GM23338 (cell line): Measurements from ENCODE around the gene ITPR2. TPM values are rescaled to one million over a fixed set of nuclear protein-coding genes. Genes with fewer than 3 reads are reported as not detected.
A peak's percentile ranks its signal among the peaks of the same experiment; 100 is the strongest.

Source experiments
- ATAC-seq: fragments of 200-7000 bp; cut with Tn5 transposase; 3 replicates; pipeline ENCODE4 v1.9.1; 2020
- DNase-seq: peaks from one replicate; pipeline ENCODE4 v3.0.0-alpha.2; 2015; ENCODE audit warnings: low spot score
- H2AFZ ChIP-seq: fragments of 200-600 bp; sonication (generic); 2 replicates; pipeline ENCODE4 v1.8.0; 2016; ENCODE audit warnings: antibody characterized with exemption, mild to moderate bottlenecking, moderate library complexity
- H3F3A ChIP-seq: fragments of 200-600 bp; sonication (generic); replicated peaks from 2 replicates; pipeline ENCODE4 v1.8.0; 2017; ENCODE audit warnings: antibody characterized with exemption, mixed run types, low read depth
- H3K27ac ChIP-seq: fragments of 200-600 bp; sonication (generic); 2 replicates; pipeline ENCODE4 v1.6.1; 2016; ENCODE audit warnings: low read depth
- H3K27me3 ChIP-seq: fragments of 200-600 bp; sonication (generic); 2 replicates; pipeline ENCODE4 v1.8.0; 2016; ENCODE audit warnings: mild to moderate bottlenecking, mixed run types, moderate library complexity; ENCODE audit not compliant: insufficient read depth
- H3K36me3 ChIP-seq: fragments of 200-600 bp; sonication (generic); 2 replicates; pipeline ENCODE4 v1.8.0; 2016; ENCODE audit warnings: mild to moderate bottlenecking; ENCODE audit not compliant: insufficient read depth
- H3K4me1 ChIP-seq: fragments of 200-600 bp; sonication (generic); 2 replicates; pipeline ENCODE4 v1.8.0; 2016; ENCODE audit warnings: mild to moderate bottlenecking, moderate library complexity; ENCODE audit not compliant: insufficient read depth
- H3K4me2 ChIP-seq: fragments of 200-600 bp; sonication (generic); 2 replicates; pipeline ENCODE4 v1.7.1; 2017; ENCODE audit warnings: mixed run types
- H3K4me3 ChIP-seq: fragments of 200-600 bp; sonication (generic); 2 replicates; pipeline ENCODE4 v1.6.1; 2016; ENCODE audit warnings: mixed run types
- H3K79me2 ChIP-seq: fragments of 200-600 bp; sonication (generic); replicated peaks from 2 replicates; pipeline ENCODE4 v1.8.0; 2017; ENCODE audit warnings: mild to moderate bottlenecking; ENCODE audit not compliant: insufficient read depth
- H3K9me2 ChIP-seq: fragments of 200-600 bp; sonication (generic); 2 replicates; pipeline ENCODE4 v1.8.0; 2017; ENCODE audit not compliant: insufficient read depth
- H4K20me1 ChIP-seq: fragments of 200-600 bp; sonication (generic); replicated peaks from 2 replicates; pipeline ENCODE4 v1.8.0; 2017; ENCODE audit warnings: mild to moderate bottlenecking; ENCODE audit not compliant: insufficient read depth
- H3K27ac Mint-ChIP-seq: 2 replicates; pipeline ENCODE4 v1.8.0; 2020; ENCODE audit warnings: inconsistent platforms, mild to moderate bottlenecking, moderate library complexity, mixed read lengths
- H3K27me3 Mint-ChIP-seq: 3 replicates; pipeline ENCODE4 v1.8.0; 2022; ENCODE audit warnings: low read depth, mild to moderate bottlenecking, moderate library complexity, mixed read lengths, inconsistent platforms; ENCODE audit not compliant: insufficient read depth, poor library complexity
- H3K36me3 Mint-ChIP-seq: 3 replicates; pipeline ENCODE4 v1.8.0; 2021; ENCODE audit warnings: low read depth, mild to moderate bottlenecking, inconsistent platforms, moderate library complexity, mixed read lengths
- H3K4me1 Mint-ChIP-seq: 3 replicates; pipeline ENCODE4 v1.8.0; 2020; ENCODE audit warnings: mild to moderate bottlenecking, inconsistent platforms, mixed read lengths
- H3K4me3 Mint-ChIP-seq: 3 replicates; pipeline ENCODE4 v1.8.0; 2021; ENCODE audit warnings: moderate library complexity, mild to moderate bottlenecking, inconsistent platforms, mixed read lengths
- H3K9me3 Mint-ChIP-seq: 3 replicates; pipeline ENCODE4 v1.8.0; 2020; ENCODE audit warnings: moderate library complexity, mild to moderate bottlenecking, inconsistent platforms, mixed read lengths
- CREB1 ChIP-seq: fragments of 250-450 bp; sonication (Bioruptor Pico); IDR thresholded peaks from 2 replicates; pipeline ENCODE4 v1.5.0; 2020; ENCODE audit warnings: low read depth, mild to moderate bottlenecking, moderate library complexity
- ETS1 ChIP-seq: IDR thresholded peaks from 2 replicates; pipeline ENCODE4 v1.6.1; 2016; ENCODE audit warnings: antibody characterized with exemption
- EZH2 ChIP-seq: fragments of 200-600 bp; sonication (generic); IDR thresholded peaks from one replicate; pipeline ENCODE4 v1.8.0; 2017; ENCODE audit warnings: antibody characterized with exemption, mild to moderate bottlenecking, low read depth; ENCODE audit not compliant: unreplicated experiment
- EZH2phosphoT487 ChIP-seq: fragments of 200-600 bp; sonication (generic); IDR thresholded peaks from one replicate; pipeline ENCODE4 v1.8.1; 2018; ENCODE audit warnings: antibody characterized with exemption; ENCODE audit not compliant: unreplicated experiment
- JUNB ChIP-seq: IDR thresholded peaks from one replicate; pipeline ENCODE4 v1.6.1; 2016; ENCODE audit warnings: antibody characterized with exemption; ENCODE audit not compliant: unreplicated experiment
- NANOG ChIP-seq: IDR thresholded peaks from 2 replicates; pipeline ENCODE4 v1.6.1; 2016; ENCODE audit warnings: antibody characterized with exemption, borderline replicate concordance
- POLR2AphosphoS5 ChIP-seq: IDR thresholded peaks from 2 replicates; pipeline ENCODE4 v1.6.1; 2016; ENCODE audit warnings: antibody characterized with exemption, low read depth
- REST ChIP-seq: IDR thresholded peaks from one replicate; pipeline ENCODE4 v1.6.1; 2018; ENCODE audit warnings: antibody characterized with exemption; ENCODE audit not compliant: unreplicated experiment
- STAT1 ChIP-seq: IDR thresholded peaks from one replicate; pipeline ENCODE4 v1.6.1; 2016; ENCODE audit warnings: antibody characterized with exemption; ENCODE audit not compliant: unreplicated experiment
- ZNF114 ChIP-seq: fragments of 250-450 bp; sonication (Bioruptor Pico); IDR thresholded peaks from 2 replicates; pipeline ENCODE4 v1.5.0; 2020; ENCODE audit warnings: mild to moderate bottlenecking, moderate library complexity
- ZNF331 ChIP-seq: fragments of 250-450 bp; sonication (Bioruptor Pico); IDR thresholded peaks from 2 replicates; pipeline ENCODE4 v1.5.0; 2020; ENCODE audit warnings: low read depth, mild to moderate bottlenecking, moderate library complexity
- polyA plus RNA-seq: library from polyadenylated mRNA; unstranded; fragments of >200 nt; fragmentation: Nextera tagmentation; extraction: Ambion mirVana; gene quantifications from 2 replicates; pipeline ENCODE4 v1.2.1, GENCODE V29; 2016
- total RNA-seq: library from RNA; depleted of rRNA; stranded (reverse); fragments of >200 nt; shearing (Covaris generic); gene quantifications from 2 replicates; pipeline ENCODE4 v1.2.3, GENCODE V29; 2014
- TF ChIP-seq, protein P1 (sequence below), 2 experiments: fragments of 200-600 bp in 1 of 2; sonication (generic) in 1 of 2; conservative IDR thresholded peaks; 2 replicates each; pipeline versions ENCODE4 v1.5.1 to v1.6.1; 2016 to 2017; ENCODE audit warnings: antibody characterized with exemption in 2 of 2, low read depth in 2 of 2, mild to moderate bottlenecking in 2 of 2, moderate library complexity in 1 of 2
- TF ChIP-seq, protein P2 (sequence below): fragments of 250-450 bp; sonication (Bioruptor Pico); IDR thresholded peaks from 2 replicates; pipeline ENCODE4 v1.5.0; 2020; ENCODE audit warnings: mild to moderate bottlenecking, moderate library complexity

Gene ITPR2
- total and polyA plus RNA-seq, 2 experiments from 2014 or later: 44.5 to 65.2 TPM

- Mint-ChIP-seq H3K4me3 (no peak overlapping the region), H3K9me3 (no peaks in the 10 kb centered on the region), H3K4me1 (peaks cover 31% of the 10 kb centered on the region), H3K27me3 (no peaks in the 10 kb centered on the region), H3K36me3 (peaks cover 15% of the 10 kb centered on the region), H3K27ac (peak overlapping the region; percentile 18; the same call in 1 of the 2 replicates)
- no peaks in the 10 kb centered on the region for H3F3A ChIP-seq
- H3K27ac ChIP-seq: no peak overlapping the region
- H3K36me3 ChIP-seq: no peaks in the 10 kb centered on the region
- no peaks in the 10 kb centered on the region for H3K9me2 ChIP-seq
- no peaks in the 10 kb centered on the region for H3K27me3 ChIP-seq
- ATAC-seq: peak; percentile 52
- TF ChIP-seq ZNF114 (CRISPR knock-in tag) (no peak), NANOG (no peak), ZNF331 (CRISPR knock-in tag) (no peak), ETS1 (no peak), POLR2AphosphoS5 (no peak), JUNB (no peak), REST (no peak), EZH2phosphoT487 (no peak), EZH2 (no peak), STAT1 (no peak), CREB1 (CRISPR knock-in tag) (no peak)
- TF ChIP-seq, protein P1, sequence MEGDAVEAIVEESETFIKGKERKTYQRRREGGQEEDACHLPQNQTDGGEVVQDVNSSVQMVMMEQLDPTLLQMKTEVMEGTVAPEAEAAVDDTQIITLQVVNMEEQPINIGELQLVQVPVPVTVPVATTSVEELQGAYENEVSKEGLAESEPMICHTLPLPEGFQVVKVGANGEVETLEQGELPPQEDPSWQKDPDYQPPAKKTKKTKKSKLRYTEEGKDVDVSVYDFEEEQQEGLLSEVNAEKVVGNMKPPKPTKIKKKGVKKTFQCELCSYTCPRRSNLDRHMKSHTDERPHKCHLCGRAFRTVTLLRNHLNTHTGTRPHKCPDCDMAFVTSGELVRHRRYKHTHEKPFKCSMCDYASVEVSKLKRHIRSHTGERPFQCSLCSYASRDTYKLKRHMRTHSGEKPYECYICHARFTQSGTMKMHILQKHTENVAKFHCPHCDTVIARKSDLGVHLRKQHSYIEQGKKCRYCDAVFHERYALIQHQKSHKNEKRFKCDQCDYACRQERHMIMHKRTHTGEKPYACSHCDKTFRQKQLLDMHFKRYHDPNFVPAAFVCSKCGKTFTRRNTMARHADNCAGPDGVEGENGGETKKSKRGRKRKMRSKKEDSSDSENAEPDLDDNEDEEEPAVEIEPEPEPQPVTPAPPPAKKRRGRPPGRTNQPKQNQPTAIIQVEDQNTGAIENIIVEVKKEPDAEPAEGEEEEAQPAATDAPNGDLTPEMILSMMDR (conservative IDR thresholded peaks at IDR 0.05; ENCODE audit: low read depth in 2 of 2): no peak
- TF ChIP-seq, protein P2, sequence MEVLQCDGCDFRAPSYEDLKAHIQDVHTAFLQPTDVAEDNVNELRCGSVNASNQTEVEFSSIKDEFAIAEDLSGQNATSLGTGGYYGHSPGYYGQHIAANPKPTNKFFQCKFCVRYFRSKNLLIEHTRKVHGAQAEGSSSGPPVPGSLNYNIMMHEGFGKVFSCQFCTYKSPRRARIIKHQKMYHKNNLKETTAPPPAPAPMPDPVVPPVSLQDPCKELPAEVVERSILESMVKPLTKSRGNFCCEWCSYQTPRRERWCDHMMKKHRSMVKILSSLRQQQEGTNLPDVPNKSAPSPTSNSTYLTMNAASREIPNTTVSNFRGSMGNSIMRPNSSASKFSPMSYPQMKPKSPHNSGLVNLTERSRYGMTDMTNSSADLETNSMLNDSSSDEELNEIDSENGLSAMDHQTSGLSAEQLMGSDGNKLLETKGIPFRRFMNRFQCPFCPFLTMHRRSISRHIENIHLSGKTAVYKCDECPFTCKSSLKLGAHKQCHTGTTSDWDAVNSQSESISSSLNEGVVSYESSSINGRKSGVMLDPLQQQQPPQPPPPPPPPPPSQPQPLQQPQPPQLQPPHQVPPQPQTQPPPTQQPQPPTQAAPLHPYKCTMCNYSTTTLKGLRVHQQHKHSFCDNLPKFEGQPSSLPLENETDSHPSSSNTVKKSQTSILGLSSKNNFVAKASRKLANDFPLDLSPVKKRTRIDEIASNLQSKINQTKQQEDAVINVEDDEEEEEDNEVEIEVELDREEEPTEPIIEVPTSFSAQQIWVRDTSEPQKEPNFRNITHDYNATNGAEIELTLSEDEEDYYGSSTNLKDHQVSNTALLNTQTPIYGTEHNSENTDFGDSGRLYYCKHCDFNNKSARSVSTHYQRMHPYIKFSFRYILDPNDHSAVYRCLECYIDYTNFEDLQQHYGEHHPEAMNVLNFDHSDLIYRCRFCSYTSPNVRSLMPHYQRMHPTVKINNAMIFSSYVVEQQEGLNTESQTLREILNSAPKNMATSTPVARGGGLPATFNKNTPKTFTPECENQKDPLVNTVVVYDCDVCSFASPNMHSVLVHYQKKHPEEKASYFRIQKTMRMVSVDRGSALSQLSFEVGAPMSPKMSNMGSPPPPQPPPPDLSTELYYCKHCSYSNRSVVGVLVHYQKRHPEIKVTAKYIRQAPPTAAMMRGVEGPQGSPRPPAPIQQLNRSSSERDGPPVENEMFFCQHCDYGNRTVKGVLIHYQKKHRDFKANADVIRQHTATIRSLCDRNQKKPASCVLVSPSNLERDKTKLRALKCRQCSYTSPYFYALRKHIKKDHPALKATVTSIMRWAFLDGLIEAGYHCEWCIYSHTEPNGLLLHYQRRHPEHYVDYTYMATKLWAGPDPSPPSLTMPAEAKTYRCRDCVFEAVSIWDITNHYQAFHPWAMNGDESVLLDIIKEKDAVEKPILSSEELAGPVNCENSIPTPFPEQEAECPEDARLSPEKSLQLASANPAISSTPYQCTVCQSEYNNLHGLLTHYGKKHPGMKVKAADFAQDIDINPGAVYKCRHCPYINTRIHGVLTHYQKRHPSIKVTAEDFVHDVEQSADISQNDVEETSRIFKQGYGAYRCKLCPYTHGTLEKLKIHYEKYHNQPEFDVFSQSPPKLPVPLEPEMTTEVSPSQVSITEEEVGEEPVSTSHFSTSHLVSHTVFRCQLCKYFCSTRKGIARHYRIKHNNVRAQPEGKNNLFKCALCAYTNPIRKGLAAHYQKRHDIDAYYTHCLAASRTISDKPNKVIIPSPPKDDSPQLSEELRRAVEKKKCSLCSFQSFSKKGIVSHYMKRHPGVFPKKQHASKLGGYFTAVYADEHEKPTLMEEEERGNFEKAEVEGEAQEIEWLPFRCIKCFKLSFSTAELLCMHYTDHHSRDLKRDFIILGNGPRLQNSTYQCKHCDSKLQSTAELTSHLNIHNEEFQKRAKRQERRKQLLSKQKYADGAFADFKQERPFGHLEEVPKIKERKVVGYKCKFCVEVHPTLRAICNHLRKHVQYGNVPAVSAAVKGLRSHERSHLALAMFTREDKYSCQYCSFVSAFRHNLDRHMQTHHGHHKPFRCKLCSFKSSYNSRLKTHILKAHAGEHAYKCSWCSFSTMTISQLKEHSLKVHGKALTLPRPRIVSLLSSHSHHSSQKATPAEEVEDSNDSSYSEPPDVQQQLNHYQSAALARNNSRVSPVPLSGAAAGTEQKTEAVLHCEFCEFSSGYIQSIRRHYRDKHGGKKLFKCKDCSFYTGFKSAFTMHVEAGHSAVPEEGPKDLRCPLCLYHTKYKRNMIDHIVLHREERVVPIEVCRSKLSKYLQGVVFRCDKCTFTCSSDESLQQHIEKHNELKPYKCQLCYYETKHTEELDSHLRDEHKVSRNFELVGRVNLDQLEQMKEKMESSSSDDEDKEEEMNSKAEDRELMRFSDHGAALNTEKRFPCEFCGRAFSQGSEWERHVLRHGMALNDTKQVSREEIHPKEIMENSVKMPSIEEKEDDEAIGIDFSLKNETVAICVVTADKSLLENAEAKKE (CRISPR knock-in tag): no peak
- H4K20me1 ChIP-seq: no peaks in the 10 kb centered on the region
- H3K4me3 ChIP-seq: no peak overlapping the region
- peaks cover 13% of the 10 kb centered on the region; the same call in 1 of the 2 replicates for H3K4me1 ChIP-seq
- DNase-seq: peak; percentile 33
- no peak overlapping the region for H3K4me2 ChIP-seq
- no peaks in the 10 kb centered on the region for H3K79me2 ChIP-seq
- H2AFZ ChIP-seq: no peak overlapping the region
Measured at GRCh38 chr12:26469421-26470180, 363.4 kb downstream of the ITPR2 start.
